Endothelial cell of umbilical vein (primary cell): ENCODE data around the gene RNF183. TPM values are rescaled to one million over a fixed set of nuclear protein-coding genes. Genes with fewer than 3 reads are reported as not detected.

Source experiments
- BruUV-seq: library from RNA; stranded (reverse); fragments of 400-500 nt; replicated peaks from 2 replicates; lab custom pipeline; 2021; lab: Mats Ljungman, UMichigan
- CTCF ChIA-PET: fragments of 300-600, 350-600 bp; sonication (Branson Sonifier 250); formaldehyde crosslinking; loops from one replicate; lab custom pipeline; 2021; ENCODE audit warnings: antibody characterized with exemption, inconsistent platforms; lab: Charles Lee
- POLR2A ChIA-PET: fragments of 300-600, 350-600 bp; sonication (Branson Sonifier 250); formaldehyde crosslinking; loops from one replicate; lab custom pipeline; 2021; ENCODE audit warnings: antibody characterized with exemption, inconsistent platforms; lab: Charles Lee
- DNase-seq: peaks from one replicate; pipeline ENCODE4 v3.0.0-alpha.2; 2011; ENCODE audit warnings: low read depth, low spot score
- FAIRE-seq: peaks from 2 replicates; lab custom pipeline; 2011; peaks lifted over from hg19 to GRCh38; lab: Jason Lieb, UNC
- H2AFZ ChIP-seq: 2 replicates; pipeline ENCODE4 v1.6.0; 2012; ENCODE audit warnings: low read depth, low read length, control low read depth, inconsistent platforms
- H3K27ac ChIP-seq: 2 replicates; pipeline ENCODE4 v1.5.1; 2011; ENCODE audit warnings: low read depth, mild to moderate bottlenecking, control low read depth, low read length, moderate library complexity; ENCODE audit not compliant: insufficient read depth
- H3K27me3 ChIP-seq, 2 experiments: 2 replicates each; pipeline versions ENCODE4 v1.6.0 to v1.6.1; 2011; ENCODE audit warnings: low read length in 2 of 2, mixed read lengths in 1 of 2; ENCODE audit not compliant: control insufficient read depth in 2 of 2, insufficient read depth in 2 of 2
- H3K36me3 ChIP-seq, 2 experiments: 2 replicates in 1 of 2; 3 replicates in 1 of 2; pipeline ENCODE4 v1.5.1; 2011; ENCODE audit warnings: low read length in 2 of 2, mild to moderate bottlenecking in 1 of 2, moderate library complexity in 1 of 2; ENCODE audit not compliant: control insufficient read depth in 2 of 2, insufficient read depth in 2 of 2; ENCODE audit errors: extremely low read depth in 1 of 2
- H3K4me1 ChIP-seq: 3 replicates; pipeline ENCODE4 v1.5.1; 2011; ENCODE audit warnings: mild to moderate bottlenecking, low read length; ENCODE audit not compliant: control insufficient read depth, insufficient read depth; ENCODE audit errors: extremely low read depth
- H3K4me2 ChIP-seq: 2 replicates; pipeline ENCODE4 v1.6.1; 2011; ENCODE audit warnings: low read length, control low read depth, mixed read lengths; ENCODE audit not compliant: insufficient read depth
- H3K4me3 ChIP-seq, 3 experiments: fragments of 200-600 bp in 1 of 3; sonication (generic), shearing (Covaris generic) in 1 of 3; replicated peaks in 1 of 3; 2 replicates each; pipeline ENCODE4 v1.5.1; 2011 to 2016; ENCODE audit warnings: control low read depth in 3 of 3, low read length in 3 of 3, mild to moderate bottlenecking in 2 of 3, inconsistent platforms in 1 of 3, low read depth in 1 of 3, moderate library complexity in 1 of 3; ENCODE audit not compliant: insufficient read depth in 1 of 3
- H3K79me2 ChIP-seq: 2 replicates; pipeline ENCODE4 v1.6.0; 2012; ENCODE audit warnings: low read length, inconsistent platforms; ENCODE audit not compliant: control insufficient read depth, insufficient read depth
- H3K9ac ChIP-seq: replicated peaks from 2 replicates; pipeline ENCODE3; 2011; ENCODE audit warnings: low read length, control low read depth; ENCODE audit not compliant: insufficient read depth; ENCODE audit errors: extremely low read depth
- H3K9me1 ChIP-seq: replicated peaks from 3 replicates; pipeline ENCODE4 v1.6.0; 2011; ENCODE audit warnings: mild to moderate bottlenecking, low read length; ENCODE audit not compliant: control insufficient read depth, insufficient read depth; ENCODE audit errors: extremely low read depth
- H3K9me3 ChIP-seq: replicated peaks from 2 replicates; pipeline ENCODE4 v1.5.1; 2012; ENCODE audit warnings: low read length, inconsistent platforms; ENCODE audit not compliant: control insufficient read depth, insufficient read depth
- H4K20me1 ChIP-seq: replicated peaks from 2 replicates; pipeline ENCODE3; 2011; ENCODE audit warnings: mild to moderate bottlenecking, low read length; ENCODE audit not compliant: control insufficient read depth, insufficient read depth; ENCODE audit errors: extremely low read depth
- CTCF ChIP-seq, 2 donors: IDR thresholded peaks; 1 replicate in 1 of 2; 2 replicates in 1 of 2; pipeline ENCODE4 v1.5.1; 2011; ENCODE audit warnings: low read length in 2 of 2, mild to moderate bottlenecking in 2 of 2, moderate library complexity in 2 of 2, control low read depth in 1 of 2, inconsistent platforms in 1 of 2, low read depth in 1 of 2; ENCODE audit not compliant: insufficient read depth in 1 of 2; ENCODE audit errors: extremely low read depth in 1 of 2
- EZH2 ChIP-seq: IDR thresholded peaks from 2 replicates; pipeline ENCODE4 v1.6.1; 2012; ENCODE audit warnings: borderline replicate concordance, low read depth, mild to moderate bottlenecking, moderate library complexity, low read length, inconsistent platforms; ENCODE audit not compliant: severe bottlenecking
- FOS ChIP-seq: IDR thresholded peaks from 2 replicates; pipeline ENCODE4 v1.6.1; 2011; ENCODE audit warnings: mild to moderate bottlenecking, low read length, moderate library complexity, borderline replicate concordance; ENCODE audit not compliant: insufficient read depth
- JUN ChIP-seq: IDR thresholded peaks from 2 replicates; pipeline ENCODE4 v1.6.1; 2011; ENCODE audit warnings: borderline replicate concordance, low read depth; ENCODE audit not compliant: insufficient read length, insufficient read depth
- MYC ChIP-seq: IDR thresholded peaks from one replicate; pipeline ENCODE4 v1.6.1; 2011; ENCODE audit warnings: mild to moderate bottlenecking, low read depth, low read length
- POLR2A ChIP-seq: IDR thresholded peaks from 2 replicates; pipeline ENCODE4 v1.6.1; 2012; ENCODE audit warnings: low read depth, mild to moderate bottlenecking, control low read depth, low read length
- POLR2AphosphoS5 ChIP-seq: IDR thresholded peaks from 2 replicates; pipeline ENCODE4 v1.6.1; 2012; ENCODE audit warnings: low read depth, mild to moderate bottlenecking, control low read depth, low read length, moderate library complexity; ENCODE audit not compliant: insufficient read depth
- dilution Hi-C: fragments of 300-500 bp; cut with MboI; formaldehyde crosslinking; loops from one replicate; pipeline ENCODE4 v1.15.0; 2019; ENCODE audit warnings: low sequenced_read_pairs; ENCODE audit not compliant: extremely low pct_ligation_motif_present
- intact Hi-C: fragments of 100-400 bp; cut with micrococcal nuclease; formaldehyde crosslinking; loops from one replicate; pipeline ENCODE4 v1.10.0; 2022
- polyA plus RNA-seq, 4 experiments: library from polyadenylated mRNA; depleted of rRNA in 3 of 4; stranded (reverse) in 3 of 4; unstranded in 1 of 4; fragments of >200 nt; gene quantifications; 2 replicates each; pipeline versions ENCODE4 v1.2.1 to v1.2.3, GENCODE V29; 2011 to 2012; ENCODE audit warnings: missing spikeins in 1 of 4
- total RNA-seq: library from RNA; stranded (reverse); gene quantifications from 2 replicates; pipeline ENCODE4 v1.2.3, GENCODE V29; 2021

RNF183 gene
- total and polyA plus RNA-seq, 2 donors (not counting 3 experiments of a cell fraction or from before 2014, with no cell fraction given) = not detected

- CTCF ChIA-PET = no interaction called here
- no peak overlapping the region for H3K4me2 ChIP-seq
- no peak overlapping the region for H3K4me3 ChIP-seq
- no peaks in the 10 kb centered on the region for H3K4me1 ChIP-seq
- H3K9me3 ChIP-seq = no peaks in the 10 kb centered on the region
- no peaks in the 10 kb centered on the region for H3K27me3 ChIP-seq
- H3K9ac ChIP-seq = no peak overlapping the region
- no peak overlapping the region for H2AFZ ChIP-seq
- TF ChIP-seq MYC (no peak), FOS (no peak), JUN (no peak), POLR2A (no peak), CTCF (IDR thresholded peaks at IDR 0.05; ENCODE audit: extremely low read depth in 1 of 2, insufficient read depth in 1 of 2, low read depth in 1 of 2, low read length in 2 of 2) (no peak), EZH2 (no peak), POLR2AphosphoS5 (no peak)
- peaks cover 5 to 10% of the 10 kb centered on the region in 2 experiments for H3K36me3 ChIP-seq
- POLR2A ChIA-PET = no interaction called here
- no peak for DNase-seq
- intact Hi-C loops (no loop called here), dilution Hi-C loops (no loop called here)
- no peaks in the 10 kb centered on the region for H4K20me1 ChIP-seq
- no peak overlapping the region for H3K27ac ChIP-seq
- no TSS peak for BruUV-seq
- no peaks in the 10 kb centered on the region for H3K79me2 ChIP-seq
- no peaks in the 10 kb centered on the region for H3K9me1 ChIP-seq
- FAIRE-seq = no peak
Observed at GRCh38 chr9:113258282-113258681, 44.9 kb downstream of the RNF183 start.
